Fibroblast of lung (primary cell): ENCODE measurements around the gene RPS29. TPM values are rescaled to one million over a fixed set of nuclear protein-coding genes. Genes with fewer than 3 reads are reported as not detected.

Experiments
- DNase-seq, 2 donors: peaks; one replicate each; pipeline versions ENCODE4 v3.0.0 to v3.0.0-alpha.2; 2010; ENCODE audit warnings: low read depth in 2 of 2
- H2AFZ ChIP-seq: 2 replicates; pipeline ENCODE4 v1.5.1; 2012; ENCODE audit warnings: low read length, control low read depth, inconsistent platforms
- H3K27ac ChIP-seq: 2 replicates; pipeline ENCODE4 v1.5.1; 2011; ENCODE audit warnings: low read length, control low read depth; ENCODE audit not compliant: insufficient read depth
- H3K27me3 ChIP-seq: 2 replicates; pipeline ENCODE4 v1.5.1; 2011; ENCODE audit warnings: mild to moderate bottlenecking, low read length; ENCODE audit not compliant: control insufficient read depth, insufficient read depth
- H3K36me3 ChIP-seq: 2 replicates; pipeline ENCODE4 v1.5.1; 2011; ENCODE audit warnings: low read length; ENCODE audit not compliant: control insufficient read depth, insufficient read depth
- H3K4me1 ChIP-seq: 2 replicates; pipeline ENCODE4 v1.5.1; 2011; ENCODE audit warnings: low read length; ENCODE audit not compliant: control insufficient read depth, insufficient read depth; ENCODE audit errors: extremely low read depth
- H3K4me2 ChIP-seq: 2 replicates; pipeline ENCODE4 v1.5.1; 2011; ENCODE audit warnings: low read length, control low read depth; ENCODE audit not compliant: insufficient read depth; ENCODE audit errors: extremely low read depth
- H3K4me3 ChIP-seq, 4 experiments: fragments of 200-600 bp in 1 of 4; sonication (generic) in 1 of 4; replicated peaks in 1 of 4; 2 replicates each; pipeline ENCODE4 v1.5.1; 2011 to 2016; ENCODE audit warnings: low read length in 4 of 4, low read depth in 3 of 4, mild to moderate bottlenecking in 3 of 4, control low read depth in 2 of 4, inconsistent platforms in 1 of 4, mixed read lengths in 1 of 4; ENCODE audit not compliant: insufficient read depth in 1 of 4; ENCODE audit errors: control extremely low read depth in 1 of 4
- H3K79me2 ChIP-seq: 2 replicates; pipeline ENCODE4 v1.5.1; 2012; ENCODE audit warnings: mild to moderate bottlenecking, low read length, inconsistent platforms; ENCODE audit not compliant: control insufficient read depth, insufficient read depth
- H3K9ac ChIP-seq: 2 replicates; pipeline ENCODE4 v1.5.1; 2011; ENCODE audit warnings: mild to moderate bottlenecking, low read length, control low read depth; ENCODE audit not compliant: insufficient read depth
- H3K9me3 ChIP-seq: 2 replicates; pipeline ENCODE4 v1.5.1; 2012; ENCODE audit warnings: low read depth, low read length; ENCODE audit not compliant: control insufficient read depth, insufficient read depth
- H4K20me1 ChIP-seq: 2 replicates; pipeline ENCODE4 v1.5.1; 2011; ENCODE audit warnings: low read length; ENCODE audit not compliant: control insufficient read depth, insufficient read depth; ENCODE audit errors: extremely low read depth
- EZH2 ChIP-seq: IDR thresholded peaks from 2 replicates; pipeline ENCODE4 v1.5.1; 2012; ENCODE audit warnings: low read length, control low read depth, mild to moderate bottlenecking; ENCODE audit errors: missing control alignments
- polyA plus RNA-seq, 2 donors: library from polyadenylated mRNA; depleted of rRNA in 1 of 2; stranded (reverse) in 1 of 2; unstranded in 1 of 2; fragments of >200 nt; gene quantifications; 2 replicates each; pipeline ENCODE4 v1.2.1, GENCODE V29; 2011 to 2012; ENCODE audit warnings: missing spikeins in 1 of 2
- total RNA-seq: library from RNA; depleted of rRNA; stranded (reverse); fragments of >200 nt; gene quantifications from 2 replicates; pipeline ENCODE4 v1.2.1, GENCODE V29; 2014
- TF ChIP-seq, protein P1 (sequence below), 2 donors: IDR thresholded peaks in 1 of 2; conservative IDR thresholded peaks in 1 of 2; 1 replicate in 1 of 2; 2 replicates in 1 of 2; pipeline ENCODE4 v1.5.1; 2011 to 2012; ENCODE audit warnings: low read length in 2 of 2, control low read depth in 1 of 2, inconsistent platforms in 1 of 2, low read depth in 1 of 2, mild to moderate bottlenecking in 1 of 2

RPS29 gene
- total and polyA plus RNA-seq, 2 donors (not counting 1 experiment from before 2014, with no cell fraction given): 1,182 to 7,256 TPM

GRCh38 chr14:49622022-49622607 lies 35.9 kb upstream of the RPS29 start:
- no peak overlapping the region for H3K9ac ChIP-seq
- peaks cover 8% of the 10 kb centered on the region for H3K4me1 ChIP-seq
- no peak overlapping the region for H3K27ac ChIP-seq
- no peak overlapping the region for H2AFZ ChIP-seq
- TF ChIP-seq, protein P1, sequence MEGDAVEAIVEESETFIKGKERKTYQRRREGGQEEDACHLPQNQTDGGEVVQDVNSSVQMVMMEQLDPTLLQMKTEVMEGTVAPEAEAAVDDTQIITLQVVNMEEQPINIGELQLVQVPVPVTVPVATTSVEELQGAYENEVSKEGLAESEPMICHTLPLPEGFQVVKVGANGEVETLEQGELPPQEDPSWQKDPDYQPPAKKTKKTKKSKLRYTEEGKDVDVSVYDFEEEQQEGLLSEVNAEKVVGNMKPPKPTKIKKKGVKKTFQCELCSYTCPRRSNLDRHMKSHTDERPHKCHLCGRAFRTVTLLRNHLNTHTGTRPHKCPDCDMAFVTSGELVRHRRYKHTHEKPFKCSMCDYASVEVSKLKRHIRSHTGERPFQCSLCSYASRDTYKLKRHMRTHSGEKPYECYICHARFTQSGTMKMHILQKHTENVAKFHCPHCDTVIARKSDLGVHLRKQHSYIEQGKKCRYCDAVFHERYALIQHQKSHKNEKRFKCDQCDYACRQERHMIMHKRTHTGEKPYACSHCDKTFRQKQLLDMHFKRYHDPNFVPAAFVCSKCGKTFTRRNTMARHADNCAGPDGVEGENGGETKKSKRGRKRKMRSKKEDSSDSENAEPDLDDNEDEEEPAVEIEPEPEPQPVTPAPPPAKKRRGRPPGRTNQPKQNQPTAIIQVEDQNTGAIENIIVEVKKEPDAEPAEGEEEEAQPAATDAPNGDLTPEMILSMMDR (conservative IDR thresholded peaks at IDR 0.05 in 1 of 2, IDR thresholded peaks at IDR 0.05 in 1 of 2; ENCODE audit: low read depth in 1 of 2, low read length in 2 of 2): no peak
- no peak for TF ChIP-seq EZH2
- peaks cover 6% of the 10 kb centered on the region for H3K36me3 ChIP-seq
- H3K79me2 ChIP-seq: peaks cover 64% of the 10 kb centered on the region
- H3K9me3 ChIP-seq: no peaks in the 10 kb centered on the region
- peak overlapping the region; percentile 84 to 98 (median 95) for H3K4me3 ChIP-seq
- H3K27me3 ChIP-seq: no peaks in the 10 kb centered on the region
- H3K4me2 ChIP-seq: peak overlapping the region; percentile 80
- H4K20me1 ChIP-seq: no peaks in the 10 kb centered on the region
- DNase-seq: no peak

DNA sequence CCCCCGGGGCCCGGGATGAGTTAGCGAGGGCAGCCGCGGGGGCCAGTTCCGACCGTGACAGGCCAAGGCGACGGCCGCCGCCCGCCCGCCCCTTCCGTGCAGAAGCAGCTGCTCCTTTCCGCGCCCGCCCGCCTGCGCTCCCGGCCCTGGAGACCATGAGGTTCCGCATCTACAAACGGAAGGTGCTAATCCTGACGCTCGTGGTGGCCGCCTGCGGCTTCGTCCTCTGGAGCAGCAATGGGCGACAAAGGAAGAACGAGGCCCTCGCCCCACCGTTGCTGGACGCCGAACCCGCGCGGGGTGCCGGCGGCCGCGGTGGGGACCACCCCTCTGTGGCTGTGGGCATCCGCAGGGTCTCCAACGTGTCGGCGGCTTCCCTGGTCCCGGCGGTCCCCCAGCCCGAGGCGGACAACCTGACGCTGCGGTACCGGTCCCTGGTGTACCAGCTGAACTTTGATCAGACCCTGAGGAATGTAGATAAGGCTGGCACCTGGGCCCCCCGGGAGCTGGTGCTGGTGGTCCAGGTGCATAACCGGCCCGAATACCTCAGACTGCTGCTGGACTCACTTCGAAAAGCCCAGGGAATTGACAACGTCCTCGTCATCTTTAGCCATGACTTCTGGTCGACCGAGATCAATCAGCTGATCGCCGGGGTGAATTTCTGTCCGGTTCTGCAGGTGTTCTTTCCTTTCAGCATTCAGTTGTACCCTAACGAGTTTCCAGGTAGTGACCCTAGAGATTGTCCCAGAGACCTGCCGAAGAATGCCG lies 35.1 kb upstream of the RPS29 start:
- DNase-seq: peak; percentile 59 to 68
- Histone ChIP-seq H3K36me3 (peaks cover 6% of the 10 kb centered on the region), H3K27ac (peak overlapping the region; percentile 98), H3K79me2 (peaks cover 64% of the 10 kb centered on the region), H4K20me1 (no peaks in the 10 kb centered on the region), H3K9me3 (no peaks in the 10 kb centered on the region), H3K9ac (peak overlapping the region; percentile 89), H2AFZ (peak overlapping the region; percentile 86), H3K4me1 (peaks cover 12% of the 10 kb centered on the region), H3K4me3 (peak overlapping the region; percentile 84 to 98 (median 95)), H3K27me3 (no peaks in the 10 kb centered on the region), H3K4me2 (peak overlapping the region; percentile 80)
- TF ChIP-seq EZH2: no peak
- TF ChIP-seq, protein P1 (conservative IDR thresholded peaks at IDR 0.05 in 1 of 2, IDR thresholded peaks at IDR 0.05 in 1 of 2; ENCODE audit: low read depth in 1 of 2, low read length in 2 of 2): no peak
